Measurements from ENCODE around the gene C20orf204. TPM values are rescaled to one million over a fixed set of nuclear protein-coding genes. Genes with fewer than 3 reads are reported as not detected.

C20orf204 gene
- total RNA-seq, 1 donor from 2014 or later = 3.0 TPM

DNA sequence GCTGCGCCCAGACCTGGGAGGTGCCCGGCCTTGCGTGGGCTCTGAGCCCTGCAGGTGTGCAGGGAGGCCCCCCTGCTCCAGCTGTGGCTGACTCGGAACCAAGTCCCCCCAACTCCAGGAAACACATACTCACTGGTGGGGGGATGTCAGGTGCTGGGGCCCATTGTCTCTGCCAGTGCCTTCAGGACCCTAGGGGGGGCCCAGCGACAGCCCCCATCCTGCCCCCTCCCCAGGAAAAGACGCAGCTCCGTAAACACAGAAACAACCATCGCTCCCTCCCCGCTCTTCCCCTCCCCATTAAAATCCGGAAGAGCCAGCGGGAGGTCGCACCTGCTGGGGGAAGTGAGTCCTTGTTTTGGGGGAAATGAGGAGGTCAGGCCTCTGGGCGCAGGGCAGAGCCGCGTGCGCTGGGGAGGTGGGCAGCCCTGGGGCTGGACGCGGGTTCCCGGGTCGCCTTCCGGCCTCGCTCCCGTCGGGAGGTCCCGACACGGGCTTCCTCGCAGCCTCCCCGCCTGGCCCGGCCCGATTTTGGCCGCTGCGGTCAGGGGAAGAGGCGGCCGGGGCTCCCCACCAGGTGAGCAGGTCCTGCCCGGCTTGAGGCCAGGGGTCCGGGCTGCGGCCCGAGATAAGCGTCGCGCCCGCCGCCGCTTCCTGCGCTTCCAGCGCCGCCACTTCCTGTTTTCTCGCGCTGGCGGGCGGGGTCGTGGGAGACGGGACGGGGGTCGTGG lies 6.2 kb downstream of the C20orf204 start:
- no peaks in the 10 kb centered on the region for H3K9me3 Mint-ChIP-seq
- peak overlapping the region; percentile 93 for H3K27ac Mint-ChIP-seq
- H3K4me3 Mint-ChIP-seq = peak overlapping the region; percentile 77
- TF ChIP-seq, protein P1, sequence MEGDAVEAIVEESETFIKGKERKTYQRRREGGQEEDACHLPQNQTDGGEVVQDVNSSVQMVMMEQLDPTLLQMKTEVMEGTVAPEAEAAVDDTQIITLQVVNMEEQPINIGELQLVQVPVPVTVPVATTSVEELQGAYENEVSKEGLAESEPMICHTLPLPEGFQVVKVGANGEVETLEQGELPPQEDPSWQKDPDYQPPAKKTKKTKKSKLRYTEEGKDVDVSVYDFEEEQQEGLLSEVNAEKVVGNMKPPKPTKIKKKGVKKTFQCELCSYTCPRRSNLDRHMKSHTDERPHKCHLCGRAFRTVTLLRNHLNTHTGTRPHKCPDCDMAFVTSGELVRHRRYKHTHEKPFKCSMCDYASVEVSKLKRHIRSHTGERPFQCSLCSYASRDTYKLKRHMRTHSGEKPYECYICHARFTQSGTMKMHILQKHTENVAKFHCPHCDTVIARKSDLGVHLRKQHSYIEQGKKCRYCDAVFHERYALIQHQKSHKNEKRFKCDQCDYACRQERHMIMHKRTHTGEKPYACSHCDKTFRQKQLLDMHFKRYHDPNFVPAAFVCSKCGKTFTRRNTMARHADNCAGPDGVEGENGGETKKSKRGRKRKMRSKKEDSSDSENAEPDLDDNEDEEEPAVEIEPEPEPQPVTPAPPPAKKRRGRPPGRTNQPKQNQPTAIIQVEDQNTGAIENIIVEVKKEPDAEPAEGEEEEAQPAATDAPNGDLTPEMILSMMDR (conservative IDR thresholded peaks at IDR 0.05) = no peak
- no peaks in the 10 kb centered on the region for H3K36me3 Mint-ChIP-seq
- DNase-seq (ENCODE audit: extremely low spot score, unreplicated experiment) = no peak
- peaks cover 78% of the 10 kb centered on the region for H3K27me3 Mint-ChIP-seq
- H3K4me1 Mint-ChIP-seq (ENCODE audit: unreplicated experiment) = peaks cover 5% of the 10 kb centered on the region

DNA sequence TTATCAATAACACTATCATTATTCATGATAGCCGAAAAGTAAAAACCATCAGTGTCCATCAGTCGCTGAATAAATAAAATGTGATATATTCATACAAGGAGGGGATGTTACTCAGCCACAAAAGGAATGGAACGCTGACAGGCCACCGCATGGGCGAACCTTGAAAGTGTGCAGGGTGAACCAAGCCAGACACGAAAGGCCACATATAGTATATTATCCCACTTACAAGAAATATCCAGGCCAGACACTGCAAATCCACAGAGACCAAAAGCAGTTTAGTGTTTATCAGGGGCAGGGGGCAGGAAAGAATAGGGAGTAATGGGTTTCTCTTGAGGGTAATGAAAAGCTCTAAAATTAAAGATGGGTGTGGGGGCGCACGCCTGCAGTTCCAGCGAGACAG lies 7.8 kb downstream of the C20orf204 start:
- Mint-ChIP-seq H3K4me1 (ENCODE audit: unreplicated experiment) (peaks cover 5% of the 10 kb centered on the region), H3K27ac (peak overlapping the region; percentile 78), H3K36me3 (no peaks in the 10 kb centered on the region), H3K9me3 (no peaks in the 10 kb centered on the region), H3K4me3 (peak overlapping the region; percentile 67), H3K27me3 (peaks cover 78% of the 10 kb centered on the region)
- DNase-seq (ENCODE audit: extremely low spot score, unreplicated experiment) = no peak
- TF ChIP-seq, protein P1 (conservative IDR thresholded peaks at IDR 0.05) = no peak

DNA sequence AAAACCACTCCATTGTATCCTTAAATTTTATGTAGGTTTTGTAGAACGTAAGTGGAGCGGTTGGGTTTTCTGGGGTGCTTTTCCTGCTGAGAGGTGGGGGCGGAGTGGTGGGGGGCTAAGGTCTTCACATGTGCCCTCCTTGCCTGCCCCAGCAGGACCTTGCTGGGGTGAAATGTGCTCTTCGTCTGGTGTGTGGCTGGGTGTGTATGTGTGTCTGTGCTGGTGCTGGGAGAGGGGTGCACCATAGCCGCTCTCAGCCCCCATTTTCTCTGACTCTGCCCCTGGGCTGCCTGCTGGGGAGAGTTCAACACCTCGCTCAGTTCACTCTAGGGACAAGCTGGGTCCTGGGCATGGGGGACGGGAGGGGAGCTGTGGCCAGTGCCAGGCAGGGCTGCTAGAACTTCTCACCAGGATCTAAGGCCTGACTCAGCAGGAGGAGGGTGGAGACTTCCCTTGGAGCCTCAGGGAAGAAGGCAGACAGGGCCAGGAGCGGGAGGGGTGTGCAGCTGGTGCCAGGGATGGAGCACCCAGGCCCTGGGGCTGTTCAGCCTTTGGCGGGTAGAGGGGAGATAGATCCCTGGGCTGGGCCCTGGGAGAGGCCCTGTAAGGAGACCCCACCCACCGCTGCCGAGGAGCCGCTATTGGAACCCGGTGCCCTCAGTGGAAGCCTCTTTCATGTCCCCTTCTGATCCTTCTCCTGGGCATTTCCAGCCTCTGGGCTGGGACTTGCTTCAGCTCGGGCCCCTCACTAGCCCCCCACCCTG lies 8.7 kb downstream of the C20orf204 start:
- no peak overlapping the region for H3K4me3 Mint-ChIP-seq
- H3K27me3 Mint-ChIP-seq = peaks cover 76% of the 10 kb centered on the region
- H3K4me1 Mint-ChIP-seq (ENCODE audit: unreplicated experiment) = peaks cover 5% of the 10 kb centered on the region
- peak overlapping the region; percentile 64 for H3K27ac Mint-ChIP-seq
- no peak for DNase-seq (ENCODE audit: extremely low spot score, unreplicated experiment)
- TF ChIP-seq, protein P1 (conservative IDR thresholded peaks at IDR 0.05) = no peak
- H3K36me3 Mint-ChIP-seq = no peaks in the 10 kb centered on the region
- H3K9me3 Mint-ChIP-seq = no peaks in the 10 kb centered on the region

DNA sequence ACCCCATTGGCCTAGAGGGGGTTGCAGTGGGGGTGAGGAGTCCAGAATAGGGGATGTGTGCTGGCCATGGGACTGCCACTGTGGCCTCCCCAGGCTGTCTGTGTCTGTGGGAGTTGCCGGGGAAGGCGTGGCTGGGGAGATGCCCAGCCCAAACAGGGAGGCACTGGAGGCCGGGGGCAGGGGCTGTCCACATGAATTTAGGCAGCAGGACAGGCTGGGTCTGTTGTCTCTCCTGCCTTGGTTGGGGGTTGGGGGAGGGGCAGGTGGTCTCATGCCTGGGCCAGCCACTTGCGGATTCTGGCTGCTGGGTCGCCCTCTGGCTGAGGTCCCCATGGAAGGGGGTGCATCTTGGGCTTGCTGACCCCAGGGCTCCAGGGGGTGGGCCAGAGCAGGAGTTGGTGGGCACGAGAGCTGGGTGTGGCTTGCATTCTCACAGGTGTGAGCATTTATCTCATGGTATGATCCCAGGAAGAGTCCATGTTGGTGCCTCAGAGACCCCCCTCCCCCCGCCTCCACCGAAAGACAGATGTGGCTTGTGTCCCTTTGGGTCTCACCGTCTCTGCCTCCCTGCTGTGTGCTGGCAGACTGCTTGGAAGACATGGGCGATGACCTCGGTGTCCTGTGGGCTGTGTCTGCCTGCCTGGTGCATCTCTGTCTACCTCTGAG lies 9.5 kb downstream of the C20orf204 start:
- H3K27ac Mint-ChIP-seq = no peak overlapping the region

DNA sequence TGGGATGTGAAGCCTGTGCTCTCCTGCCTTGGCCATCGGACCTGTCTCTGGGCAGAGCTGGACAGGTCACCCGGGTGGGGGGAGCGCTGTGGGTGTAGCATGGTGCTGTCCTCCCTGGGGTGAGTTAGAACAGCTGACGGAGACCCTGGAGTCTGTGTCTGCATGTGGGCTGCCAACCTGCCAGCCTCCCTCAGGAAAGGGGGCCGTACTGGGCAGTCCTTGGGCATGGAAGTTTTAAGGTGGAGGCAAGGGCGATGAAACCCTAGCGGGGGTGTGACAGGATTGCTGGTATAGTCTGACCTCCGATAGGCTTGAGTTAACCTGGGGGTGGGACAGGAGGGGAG lies 11.0 kb downstream of the C20orf204 start:
- TF ChIP-seq, protein P1 (conservative IDR thresholded peaks at IDR 0.05) = no peak
- DNase-seq (ENCODE audit: extremely low spot score, unreplicated experiment) = no peak
- Mint-ChIP-seq H3K27ac (no peak overlapping the region), H3K4me1 (ENCODE audit: unreplicated experiment) (peaks cover 5% of the 10 kb centered on the region), H3K4me3 (peak overlapping the region; percentile 20), H3K36me3 (no peaks in the 10 kb centered on the region), H3K27me3 (peaks cover 72% of the 10 kb centered on the region), H3K9me3 (no peaks in the 10 kb centered on the region)

More for the DNA sequence above, 9.5 kb downstream of the C20orf204 start:
- Mint-ChIP-seq H3K36me3 (no peaks in the 10 kb centered on the region), H3K4me1 (ENCODE audit: unreplicated experiment) (peaks cover 5% of the 10 kb centered on the region), H3K27me3 (peaks cover 74% of the 10 kb centered on the region), H3K4me3 (peak overlapping the region; percentile 21), H3K9me3 (no peaks in the 10 kb centered on the region)
- DNase-seq (ENCODE audit: extremely low spot score, unreplicated experiment) = no peak
- TF ChIP-seq, protein P1 (conservative IDR thresholded peaks at IDR 0.05) = no peak
